Measurements from ENCODE around the gene TNFSF11. TPM values are rescaled to one million over a fixed set of nuclear protein-coding genes. Genes with fewer than 3 reads are reported as not detected.

The TNFSF11 gene
- total RNA-seq, 2 donors from 2014 or later, result 3.9 TPM; not detected in 1

DNA sequence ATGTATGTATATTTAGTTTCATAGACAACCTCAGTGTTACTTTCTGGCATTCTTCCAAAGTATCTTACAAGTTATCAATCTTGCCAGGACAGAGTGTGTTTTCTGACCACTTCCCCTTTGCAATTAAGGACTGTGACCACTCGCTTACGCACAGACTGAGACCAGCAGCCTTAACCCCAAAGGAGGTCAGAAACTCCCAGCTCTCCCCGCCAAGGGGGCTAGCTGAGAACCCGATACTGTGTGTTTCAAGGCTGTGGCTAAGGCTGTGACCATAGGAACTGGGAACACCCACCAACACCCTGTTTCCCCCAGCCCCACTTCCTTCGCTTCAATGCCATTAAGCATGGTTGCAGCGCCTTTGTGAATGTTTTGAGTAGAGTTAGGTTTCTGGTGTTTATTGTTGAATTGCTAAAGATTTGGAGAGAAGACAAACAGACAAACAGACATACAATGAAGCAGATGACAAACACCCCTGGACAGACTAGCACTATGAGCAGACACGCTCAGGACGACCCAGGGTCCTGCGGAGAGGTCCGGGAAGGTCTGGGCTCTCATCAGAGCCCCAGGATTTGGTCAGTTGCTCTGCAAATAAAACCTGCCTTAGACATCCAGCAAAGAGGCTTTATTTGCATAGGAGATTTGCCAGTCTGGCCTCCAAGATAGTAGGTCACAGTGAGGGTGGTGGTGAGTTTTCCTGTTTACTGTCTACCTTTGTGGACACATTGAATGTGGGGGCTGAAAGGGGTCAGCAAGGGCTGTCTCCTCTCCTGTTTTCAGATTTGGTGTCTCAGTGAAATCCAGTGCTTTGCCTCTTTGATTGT, 25.0 kb upstream of the TNFSF11 start:
- WGBS, 2 donors, result 65 to 72% methylated on average over 9 to 10 of the region's 10 CpGs
- DNase-seq (peak in 1 of 4 donors; percentile 58), ATAC-seq (no peak)

DNA sequence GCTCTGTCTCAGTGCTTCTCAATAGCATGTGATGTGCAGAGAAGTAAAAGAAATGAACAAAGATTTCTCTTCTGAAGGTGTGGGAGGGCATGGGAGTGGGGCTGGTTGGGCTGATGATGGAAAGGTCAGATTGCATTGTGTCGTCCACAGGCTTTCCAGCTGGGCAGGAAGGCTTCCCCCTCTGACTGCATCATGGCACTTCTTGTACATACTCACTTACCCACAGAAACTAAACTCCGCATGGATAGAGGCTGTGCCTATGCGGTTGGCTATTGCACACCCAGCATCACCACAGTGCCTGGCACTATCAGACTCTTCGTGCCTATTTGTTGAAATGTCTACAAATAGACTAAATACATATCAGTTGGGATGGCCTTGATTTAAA, 24.4 kb upstream of the TNFSF11 start:
- TF ChIP-seq POLR2A (IDR thresholded peaks at IDR 0.05), result no peak
- TF ChIP-seq, protein P1, sequence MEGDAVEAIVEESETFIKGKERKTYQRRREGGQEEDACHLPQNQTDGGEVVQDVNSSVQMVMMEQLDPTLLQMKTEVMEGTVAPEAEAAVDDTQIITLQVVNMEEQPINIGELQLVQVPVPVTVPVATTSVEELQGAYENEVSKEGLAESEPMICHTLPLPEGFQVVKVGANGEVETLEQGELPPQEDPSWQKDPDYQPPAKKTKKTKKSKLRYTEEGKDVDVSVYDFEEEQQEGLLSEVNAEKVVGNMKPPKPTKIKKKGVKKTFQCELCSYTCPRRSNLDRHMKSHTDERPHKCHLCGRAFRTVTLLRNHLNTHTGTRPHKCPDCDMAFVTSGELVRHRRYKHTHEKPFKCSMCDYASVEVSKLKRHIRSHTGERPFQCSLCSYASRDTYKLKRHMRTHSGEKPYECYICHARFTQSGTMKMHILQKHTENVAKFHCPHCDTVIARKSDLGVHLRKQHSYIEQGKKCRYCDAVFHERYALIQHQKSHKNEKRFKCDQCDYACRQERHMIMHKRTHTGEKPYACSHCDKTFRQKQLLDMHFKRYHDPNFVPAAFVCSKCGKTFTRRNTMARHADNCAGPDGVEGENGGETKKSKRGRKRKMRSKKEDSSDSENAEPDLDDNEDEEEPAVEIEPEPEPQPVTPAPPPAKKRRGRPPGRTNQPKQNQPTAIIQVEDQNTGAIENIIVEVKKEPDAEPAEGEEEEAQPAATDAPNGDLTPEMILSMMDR (IDR thresholded peaks at IDR 0.05), result no peak
- Histone ChIP-seq H3K4me1 (peaks cover 29% of the 10 kb centered on the region), H3K27ac (no peak overlapping the region), H3K4me3 (no peak overlapping the region), H3K36me3 (replicated peaks in 1 of 2; ENCODE audit: insufficient read depth in 1 of 2, low read depth in 2 of 2) (no peaks in the 10 kb centered on the region), H3K9me3 (no peaks in the 10 kb centered on the region), H3K27me3 (no peaks in the 10 kb centered on the region)
- no peak for DNase-seq
- ATAC-seq, result no peak
- 53 to 61% methylated on average over 4 of the region's 4 CpGs for WGBS, 2 donors
- intact Hi-C loops (cut with DNase I), result no loop called here

More for the DNA sequence above, 25.0 kb upstream of the TNFSF11 start:
- intact Hi-C loops (cut with DNase I), result no loop called here
- Histone ChIP-seq H3K36me3 (replicated peaks in 1 of 2; ENCODE audit: insufficient read depth in 1 of 2, low read depth in 2 of 2) (no peaks in the 10 kb centered on the region), H3K4me3 (no peak overlapping the region), H3K9me3 (no peaks in the 10 kb centered on the region), H3K27ac (no peak overlapping the region), H3K27me3 (no peaks in the 10 kb centered on the region), H3K4me1 (peaks cover 25% of the 10 kb centered on the region)
- no peak for TF ChIP-seq POLR2A (IDR thresholded peaks at IDR 0.05)
- TF ChIP-seq, protein P1 (IDR thresholded peaks at IDR 0.05), result no peak

DNA sequence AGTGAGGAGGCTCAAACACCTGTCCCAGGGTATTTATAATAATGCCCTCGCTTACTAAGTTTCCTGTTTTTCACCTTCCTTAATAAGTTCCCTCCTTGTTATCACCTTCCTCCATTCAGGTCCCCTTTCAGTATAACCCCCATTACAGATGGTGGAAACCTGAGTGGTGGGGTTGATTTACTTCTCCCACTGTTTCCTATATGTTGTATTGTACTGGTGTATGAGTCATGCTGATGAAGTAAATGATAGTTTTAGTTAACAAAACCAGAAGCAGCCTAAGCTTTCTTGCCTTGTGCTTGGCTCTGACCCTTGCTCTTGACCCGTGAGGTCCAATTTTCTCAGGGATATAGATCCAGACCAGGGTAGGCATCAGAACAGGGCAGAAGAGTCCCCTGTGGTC, 22.3 kb upstream of the TNFSF11 start:
- Histone ChIP-seq H3K4me3 (no peak overlapping the region), H3K36me3 (replicated peaks in 1 of 2; ENCODE audit: insufficient read depth in 1 of 2, low read depth in 2 of 2) (no peaks in the 10 kb centered on the region), H3K27ac (no peak overlapping the region), H3K4me1 (peaks cover 29% of the 10 kb centered on the region), H3K27me3 (no peaks in the 10 kb centered on the region), H3K9me3 (no peaks in the 10 kb centered on the region)
- TF ChIP-seq, protein P1 (IDR thresholded peaks at IDR 0.05), result no peak
- TF ChIP-seq POLR2A (IDR thresholded peaks at IDR 0.05), result no peak
- 91 to 100% methylated on average over 2 of the region's 2 CpGs for WGBS, 2 donors
- intact Hi-C loops (cut with DNase I), result no loop called here
- DNase-seq (no peak), ATAC-seq (no peak)

DNA sequence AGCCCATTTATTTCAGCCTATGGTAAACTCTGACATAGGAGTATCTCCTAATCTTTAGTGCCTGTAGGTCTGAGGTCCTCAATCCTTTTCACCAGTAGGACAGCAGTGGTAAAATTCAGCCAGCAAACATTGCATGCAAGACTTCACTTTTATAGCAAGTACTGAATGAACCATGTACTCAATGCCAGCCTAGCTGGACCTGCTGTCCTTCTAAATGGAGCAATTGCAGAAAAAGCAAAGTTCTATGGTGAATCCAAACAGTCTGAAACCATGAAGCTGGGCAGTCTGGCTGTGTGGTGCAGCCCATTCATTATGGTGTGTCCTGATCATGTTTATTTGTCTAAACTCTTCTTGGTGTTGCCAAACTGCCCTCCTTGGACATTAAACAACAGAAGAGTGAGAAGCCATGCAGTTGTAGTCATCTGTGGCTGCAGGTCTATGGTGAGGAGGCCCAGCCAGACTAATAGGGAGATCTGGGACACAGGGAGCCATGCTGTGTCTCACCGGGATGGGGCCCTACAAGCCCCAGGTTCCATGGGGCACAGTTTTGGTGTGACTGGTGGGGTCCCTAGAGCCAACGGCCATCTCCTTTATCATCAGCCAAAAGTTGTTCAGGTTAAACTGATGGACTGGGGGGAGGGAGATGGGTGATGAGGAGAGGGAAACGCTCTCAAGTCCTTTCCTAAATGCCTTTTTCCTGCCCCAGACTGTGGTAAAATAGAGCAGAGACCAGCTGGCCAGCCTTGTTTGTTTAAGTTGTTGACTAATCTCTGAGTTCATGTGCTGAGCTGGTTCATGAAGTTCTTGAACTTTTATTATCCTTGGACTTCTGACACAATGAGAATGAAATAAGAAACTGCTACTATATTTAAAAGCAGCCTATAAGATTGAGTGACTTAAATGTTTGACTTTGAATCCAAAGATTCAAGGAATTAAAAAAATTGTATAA, 20.6 kb upstream of the TNFSF11 start:
- H3K27ac ChIP-seq, result peak overlapping the region in 1 of 4 donors; percentile 35
- H3K36me3 ChIP-seq (replicated peaks in 1 of 2; ENCODE audit: insufficient read depth in 1 of 2, low read depth in 2 of 2), result no peaks in the 10 kb centered on the region
- DNase-seq, result peak; percentile 37 to 60 (median 60)
- peaks cover 29% of the 10 kb centered on the region for H3K4me1 ChIP-seq
- H3K9me3 ChIP-seq, result no peaks in the 10 kb centered on the region
- intact Hi-C loops (cut with DNase I), result no loop called here
- H3K4me3 ChIP-seq, result no peak overlapping the region
- 63 to 71% methylated on average over 3 of the region's 3 CpGs for WGBS, 2 donors
- TF ChIP-seq POLR2A (IDR thresholded peaks at IDR 0.05), result no peak
- TF ChIP-seq, protein P1 (IDR thresholded peaks at IDR 0.05), result no peak
- peak; percentile 89 for ATAC-seq
- no peaks in the 10 kb centered on the region for H3K27me3 ChIP-seq

All from body of pancreas (tissue), 4 donors.